Smooth muscle cell (in vitro differentiated cells): ENCODE measurements around the gene CLUH. TPM values are rescaled to one million over a fixed set of nuclear protein-coding genes. Genes with fewer than 3 reads are reported as not detected.

Source experiments
- DNase-seq: peaks from one replicate; lab custom pipeline; 2025; ENCODE audit not compliant: unreplicated experiment; lab: John Stamatoyannopoulos, UW
- H2AFZ ChIP-seq: fragments of 200-600 bp; sonication (generic); 2 replicates; pipeline ENCODE4 v1.6.0; 2016; ENCODE audit warnings: antibody characterized with exemption, low read depth, mild to moderate bottlenecking
- H3F3A ChIP-seq: fragments of 200-600 bp; sonication (generic); 2 replicates; pipeline ENCODE4 v1.6.0; 2017; ENCODE audit warnings: antibody characterized with exemption, low read depth
- H3K27ac ChIP-seq: fragments of 200-600 bp; sonication (generic); 2 replicates; pipeline ENCODE4 v1.5.1; 2016; ENCODE audit warnings: low read depth, mild to moderate bottlenecking
- H3K27me3 ChIP-seq: fragments of 200-600 bp; sonication (generic); 2 replicates; pipeline ENCODE4 v1.6.1; 2016; ENCODE audit warnings: low read depth, mild to moderate bottlenecking
- H3K36me3 ChIP-seq: fragments of 200-600 bp; sonication (generic); 2 replicates; pipeline ENCODE4 v1.5.1; 2016; ENCODE audit warnings: low read depth
- H3K4me1 ChIP-seq: fragments of 200-600 bp; sonication (generic); 2 replicates; pipeline ENCODE4 v1.5.1; 2016; ENCODE audit warnings: low read depth
- H3K4me2 ChIP-seq: fragments of 200-600 bp; sonication (generic); 2 replicates; pipeline ENCODE4 v1.6.0; 2016; ENCODE audit warnings: mild to moderate bottlenecking
- H3K4me3 ChIP-seq: fragments of 200-600 bp; sonication (generic); 2 replicates; pipeline ENCODE4 v1.5.1; 2016; ENCODE audit warnings: mild to moderate bottlenecking
- H3K79me2 ChIP-seq: fragments of 200-600 bp; sonication (generic); 2 replicates; pipeline ENCODE4 v1.6.0; 2016; ENCODE audit warnings: low read depth, mild to moderate bottlenecking
- H3K9ac ChIP-seq: fragments of 200-600 bp; sonication (generic); 2 replicates; pipeline ENCODE4 v1.6.0; 2016; ENCODE audit warnings: low read depth
- H3K9me3 ChIP-seq: fragments of 200-600 bp; sonication (generic); replicated peaks from 2 replicates; pipeline ENCODE4 v1.5.1; 2016; ENCODE audit warnings: low read depth
- H4K20me1 ChIP-seq: fragments of 200-600 bp; sonication (generic); 2 replicates; pipeline ENCODE4 v1.6.0; 2016; ENCODE audit warnings: low read depth
- CTCF ChIP-seq: fragments of 200-600 bp; sonication (generic); IDR thresholded peaks from 2 replicates; pipeline ENCODE4 v1.5.1; 2017; ENCODE audit warnings: borderline replicate concordance, mild to moderate bottlenecking, antibody characterized with exemption; ENCODE audit not compliant: insufficient read depth, poor library complexity, severe bottlenecking
- WGBS: methylation state at CpG from one replicate; pipeline ENCODE4 v1.1.7; 2016; ENCODE audit warnings: low lambda C conversion rate; 5-methylcytosine and 5-hydroxymethylcytosine counted together
- polyA plus RNA-seq: library from polyadenylated mRNA; unstranded; fragments of >200 nt; fragmentation: Nextera tagmentation; extraction: Ambion mirVana; gene quantifications from 2 replicates; pipeline ENCODE4 v1.2.1, GENCODE V29; 2016
- total RNA-seq: library from RNA; depleted of rRNA; stranded (reverse); fragments of >200 nt; gene quantifications from 2 replicates; pipeline ENCODE4 v1.2.3, GENCODE V29; 2014

Gene CLUH
- total and polyA plus RNA-seq, 2 experiments from 2014 or later: 13.4 to 15.4 TPM

- Histone ChIP-seq H3K27ac (no peak overlapping the region), H3K4me1 (peaks cover 2% of the 10 kb centered on the region), H3K79me2 (peaks cover 36% of the 10 kb centered on the region)
Measured at GRCh38 chr17:2704031-2704889, 7.3 kb downstream of the CLUH start.

GRCh38 chr17:2703606-2704005 is 8.0 kb downstream of the CLUH start:
- Histone ChIP-seq H2AFZ (no peak overlapping the region), H4K20me1 (peaks cover 43% of the 10 kb centered on the region), H3K36me3 (peaks cover 5% of the 10 kb centered on the region), H3K4me3 (no peak overlapping the region), H3K4me1 (no peaks in the 10 kb centered on the region), H3K27me3 (no peaks in the 10 kb centered on the region), H3K4me2 (no peak overlapping the region), H3K27ac (no peak overlapping the region), H3F3A (no peaks in the 10 kb centered on the region), H3K9ac (no peak overlapping the region), H3K79me2 (peaks cover 29% of the 10 kb centered on the region), H3K9me3 (no peaks in the 10 kb centered on the region)
- DNase-seq: no peak
- 97% methylated on average over 16 of the region's 16 CpGs for WGBS
- TF ChIP-seq CTCF: no peak

More at GRCh38 chr17:2704031-2704889, 7.3 kb downstream of the CLUH start:
- Histone ChIP-seq H3K4me3 (no peak overlapping the region), H3F3A (no peaks in the 10 kb centered on the region), H3K9me3 (no peaks in the 10 kb centered on the region), H3K27me3 (no peaks in the 10 kb centered on the region), H3K36me3 (no peaks in the 10 kb centered on the region), H3K4me2 (no peak overlapping the region), H4K20me1 (peaks cover 49% of the 10 kb centered on the region), H3K9ac (no peak overlapping the region), H2AFZ (no peak overlapping the region)
- TF ChIP-seq CTCF: no peak
- WGBS: 95% methylated on average over 38 of the region's 38 CpGs
- no peak for DNase-seq

GRCh38 chr17:2703181-2703580 is 8.4 kb downstream of the CLUH start:
- peaks cover 40% of the 10 kb centered on the region for H4K20me1 ChIP-seq
- no peak overlapping the region for H2AFZ ChIP-seq
- DNase-seq: no peak

More at GRCh38 chr17:2703181-2703580, 8.4 kb downstream of the CLUH start:
- H3F3A ChIP-seq: no peaks in the 10 kb centered on the region
- no peaks in the 10 kb centered on the region for H3K9me3 ChIP-seq
- no peak overlapping the region for H3K27ac ChIP-seq
- H3K4me1 ChIP-seq: no peaks in the 10 kb centered on the region
- TF ChIP-seq CTCF: no peak
- no peak overlapping the region for H3K4me3 ChIP-seq
- peaks cover 25% of the 10 kb centered on the region for H3K79me2 ChIP-seq
- WGBS: 94% methylated on average over 20 of the region's 20 CpGs
- no peak overlapping the region for H3K9ac ChIP-seq
- H3K4me2 ChIP-seq: no peak overlapping the region
- peaks cover 5% of the 10 kb centered on the region for H3K36me3 ChIP-seq
- no peaks in the 10 kb centered on the region for H3K27me3 ChIP-seq
